IMR-90 (cell line): ENCODE data around the gene BPIFB2. TPM values are rescaled to one million over a fixed set of nuclear protein-coding genes. Genes with fewer than 3 reads are reported as not detected.
A peak's percentile ranks its signal among the peaks of the same experiment; 100 is the strongest.

Experiments
- ATAC-seq: fragments of 200-7000 bp; cut with Tn5 transposase; 2 replicates; pipeline ENCODE4 v1.9.1; 2020; ENCODE audit warnings: low read depth, mild to moderate bottlenecking, moderate library complexity
- Bru-seq: library from RNA; stranded (reverse); fragments of 400-500 nt; gene quantifications from one replicate; lab custom pipeline; 2021; lab: Mats Ljungman, UMichigan
- BruChase-seq, 2 experiments: library from RNA; stranded (reverse); fragments of 400-500 nt; gene quantifications; one replicate each; lab custom pipeline; 2021; lab: Mats Ljungman, UMichigan
- BruUV-seq: library from RNA; stranded (reverse); fragments of 400-500 nt; replicated peaks from 2 replicates; lab custom pipeline; 2021; lab: Mats Ljungman, UMichigan
- CTCF ChIA-PET: fragments of 300-600 bp; formaldehyde crosslinking; extraction: SDS; loops from one replicate; lab custom pipeline; 2021; ENCODE audit warnings: antibody characterized with exemption; lab: Yijun Ruan, JAX
- POLR2A ChIA-PET: fragments of 300-600 bp; sonication (Branson Sonifier 250); formaldehyde crosslinking; loops from one replicate; lab custom pipeline; 2022; ENCODE audit warnings: antibody characterized with exemption; ENCODE audit not compliant: unreplicated experiment; lab: Charles Lee
- DNase-seq: peaks from one replicate; pipeline ENCODE4 v3.0.0; 2013
- H2AFZ ChIP-seq: replicated peaks from 2 replicates; pipeline ENCODE3; 2013; ENCODE audit warnings: low read length, mild to moderate bottlenecking; ENCODE audit not compliant: poor library complexity
- H2AK5ac ChIP-seq: 2 replicates; pipeline ENCODE4 v1.6.1; 2013; ENCODE audit warnings: low read depth, low read length, inconsistent platforms
- H2AK9ac ChIP-seq: replicated peaks from 2 replicates; pipeline ENCODE3; 2013; ENCODE audit warnings: mild to moderate bottlenecking, low read depth, low read length, moderate library complexity; ENCODE audit not compliant: poor library complexity
- H2BK120ac ChIP-seq: 2 replicates; pipeline ENCODE4 v1.6.1; 2013; ENCODE audit warnings: low read depth, low read length, inconsistent platforms
- H2BK15ac ChIP-seq: 3 replicates; pipeline ENCODE4 v1.6.1; 2013; ENCODE audit warnings: low read depth, low read length, inconsistent platforms
- H2BK20ac ChIP-seq: 2 replicates; pipeline ENCODE4 v1.6.1; 2013; ENCODE audit warnings: low read depth, mild to moderate bottlenecking, inconsistent platforms, low read length, moderate library complexity
- H2BK5ac ChIP-seq: 2 replicates; pipeline ENCODE4 v1.6.1; 2013; ENCODE audit warnings: mild to moderate bottlenecking, low read depth, low read length, inconsistent platforms; ENCODE audit not compliant: poor library complexity, severe bottlenecking
- H3K14ac ChIP-seq: replicated peaks from 2 replicates; pipeline ENCODE4 v1.6.1; 2013; ENCODE audit warnings: low read depth, low read length, inconsistent platforms
- H3K18ac ChIP-seq: 2 replicates; pipeline ENCODE4 v1.6.1; 2013; ENCODE audit warnings: low read depth, low read length, control low read depth
- H3K23ac ChIP-seq: 2 replicates; pipeline ENCODE4 v1.6.1; 2013; ENCODE audit warnings: low read depth, low read length, inconsistent platforms
- H3K27ac ChIP-seq: 2 replicates; pipeline ENCODE4 v1.5.1; 2013; ENCODE audit warnings: mild to moderate bottlenecking, control low read depth, low read length; ENCODE audit not compliant: insufficient read depth
- H3K27me3 ChIP-seq: 2 replicates; pipeline ENCODE4 v1.6.1; 2013; ENCODE audit warnings: low read length; ENCODE audit not compliant: control insufficient read depth, insufficient read depth
- H3K36me3 ChIP-seq: 2 replicates; pipeline ENCODE4 v1.6.1; 2013; ENCODE audit warnings: low read length, mixed read lengths; ENCODE audit not compliant: control insufficient read depth, insufficient read depth
- H3K4ac ChIP-seq: 2 replicates; pipeline ENCODE4 v1.6.1; 2013; ENCODE audit warnings: low read depth, low read length, inconsistent platforms
- H3K4me1 ChIP-seq: 2 replicates; pipeline ENCODE4 v1.6.1; 2013; ENCODE audit warnings: low read length, mixed read lengths; ENCODE audit not compliant: control insufficient read depth, insufficient read depth
- H3K4me2 ChIP-seq: 2 replicates; pipeline ENCODE4 v1.6.1; 2013; ENCODE audit warnings: low read depth, mild to moderate bottlenecking, control low read depth, low read length, moderate library complexity
- H3K4me3 ChIP-seq: 2 replicates; pipeline ENCODE4 v1.5.1; 2013; ENCODE audit warnings: low read depth, mild to moderate bottlenecking, control low read depth, low read length, moderate library complexity; ENCODE audit not compliant: insufficient read depth
- H3K56ac ChIP-seq: 2 replicates; pipeline ENCODE4 v1.6.1; 2013; ENCODE audit warnings: low read length, inconsistent platforms; ENCODE audit not compliant: insufficient read depth; ENCODE audit errors: extremely low read depth
- H3K79me1 ChIP-seq, 2 experiments: 2 replicates each; pipeline ENCODE4 v1.6.1; 2013; ENCODE audit warnings: low read length in 2 of 2, inconsistent platforms in 1 of 2, low read depth in 1 of 2
- H3K9ac ChIP-seq: 2 replicates; pipeline ENCODE4 v1.6.1; 2013; ENCODE audit warnings: low read depth, low read length, control low read depth
- H3K9me1 ChIP-seq: 2 replicates; pipeline ENCODE4 v1.6.1; 2013; ENCODE audit warnings: low read length, inconsistent platforms; ENCODE audit not compliant: insufficient read depth
- H3K9me3 ChIP-seq: 2 replicates; pipeline ENCODE4 v1.6.1; 2013; ENCODE audit warnings: low read length; ENCODE audit not compliant: control insufficient read depth, insufficient read depth
- H4K20me1 ChIP-seq: 2 replicates; pipeline ENCODE4 v1.6.1; 2013; ENCODE audit warnings: low read length, inconsistent platforms; ENCODE audit not compliant: insufficient read depth
- H4K5ac ChIP-seq: 2 replicates; pipeline ENCODE4 v1.6.1; 2013; ENCODE audit warnings: mild to moderate bottlenecking, low read depth, low read length, control low read depth
- H4K8ac ChIP-seq, 2 experiments: 2 replicates each; pipeline ENCODE4 v1.6.1; 2013; ENCODE audit warnings: low read depth in 2 of 2, low read length in 2 of 2, control low read depth in 1 of 2, inconsistent platforms in 1 of 2
- H4K91ac ChIP-seq: 2 replicates; pipeline ENCODE4 v1.6.1; 2013; ENCODE audit warnings: low read depth, low read length, inconsistent platforms; ENCODE audit not compliant: insufficient read depth
- CEBPB ChIP-seq: IDR thresholded peaks from 2 replicates; pipeline ENCODE4 v1.6.1; 2012; ENCODE audit warnings: low read depth, low read length, improper control_type of control experiment
- CHD1 ChIP-seq: IDR thresholded peaks from 2 replicates; pipeline ENCODE4 v1.6.1; 2012; ENCODE audit warnings: low read depth, low read length, improper control_type of control experiment
- ELK1 ChIP-seq: fragments of 150-350 bp; IDR thresholded peaks from 2 replicates; pipeline ENCODE4 v1.6.1; 2016; ENCODE audit warnings: low read depth, mild to moderate bottlenecking, low read length, moderate library complexity, borderline replicate concordance
- MAFK ChIP-seq: IDR thresholded peaks from 2 replicates; pipeline ENCODE4 v1.6.1; 2012; ENCODE audit warnings: low read depth, low read length, improper control_type of control experiment
- MAZ ChIP-seq: IDR thresholded peaks from 2 replicates; pipeline ENCODE4 v1.6.1; 2012; ENCODE audit warnings: low read depth, mild to moderate bottlenecking, low read length, improper control_type of control experiment, moderate library complexity, borderline replicate concordance
- MXI1 ChIP-seq: IDR thresholded peaks from 2 replicates; pipeline ENCODE4 v1.6.1; 2012; ENCODE audit warnings: low read depth, mild to moderate bottlenecking, low read length, moderate library complexity, borderline replicate concordance
- NFE2L2 ChIP-seq: fragments of 150-350 bp; IDR thresholded peaks from 2 replicates; pipeline ENCODE4 v1.6.1; 2016; ENCODE audit warnings: low read depth, mild to moderate bottlenecking, low read length
- POLR2A ChIP-seq: IDR thresholded peaks from 2 replicates; pipeline ENCODE4 v1.6.1; 2012; ENCODE audit warnings: mild to moderate bottlenecking, low read depth, low read length
- RAD21 ChIP-seq: IDR thresholded peaks from 2 replicates; pipeline ENCODE4 v1.6.1; 2012; ENCODE audit warnings: low read length, improper control_type of control experiment
- WGBS, 2 experiments: methylation state at CpG; one replicate each; pipeline versions ENCODE4 v1.1.5 to v1.1.7; 2013; ENCODE audit warnings: missing lambda C conversion rate in 2 of 2; ENCODE audit not compliant: insufficient read length in 1 of 2; ENCODE audit errors: extremely low coverage in 2 of 2; 5-methylcytosine and 5-hydroxymethylcytosine counted together
- dilution Hi-C: fragments of 300-500 bp; cut with HindIII; formaldehyde crosslinking; loops from one replicate; pipeline ENCODE4 v1.14.3; 2018; ENCODE audit warnings: low sequenced_read_pairs; ENCODE audit not compliant: unreplicated experiment
- in situ Hi-C: fragments of 300-500 bp; cut with MboI; formaldehyde crosslinking; loops from 3 replicates; pipeline ENCODE4 v1.14.3; 2019; ENCODE audit warnings: low sequenced_read_pairs, inconsistent platforms, mixed read lengths
- intact Hi-C: fragments of 100-400 bp; cut with micrococcal nuclease; formaldehyde crosslinking; loops from 2 replicates; pipeline ENCODE4 v1.10.0; 2022
- long read RNA-seq: library from polyadenylated mRNA; unstranded; transcript quantifications from one replicate; pipeline ENCODE4 v2.0.0, GENCODE V29; 2021; ENCODE audit not compliant: unreplicated experiment
- polyA plus RNA-seq, 3 experiments: library from polyadenylated mRNA; depleted of rRNA; stranded (reverse); fragments of >200 nt; gene quantifications; 2 replicates each; pipeline ENCODE4 v1.2.3, GENCODE V29; 2012; ENCODE audit warnings: low replicate concordance in 1 of 3
- total RNA-seq: library from RNA; depleted of rRNA; stranded (reverse); fragments of >200 nt; gene quantifications from 2 replicates; pipeline ENCODE4 v1.2.3, GENCODE V29; 2012; rRNA removed

The BPIFB2 gene
- total RNA-seq: not detected in 2 replicates
- polyA plus RNA-seq (2012; rRNA removed): not detected in 2 replicates
- not detected in 2 replicates for polyA plus RNA-seq (2012; cell fraction: cytosol; rRNA removed)
- polyA plus RNA-seq (2012; cell fraction: nucleus; rRNA removed; ENCODE audit: low replicate concordance): not detected in 2 replicates
- not detected for Bru-seq, nascent RNA
- not detected for BruChase-seq, experiment 1, labeled RNA remaining after a 6-hour chase
- BruChase-seq, experiment 2, labeled RNA remaining after a 2-hour chase: not detected
- long read RNA-seq: 0 reads

- Histone ChIP-seq H3K27me3 (peaks cover 3% of the 10 kb centered on the region), H2AK5ac (no peak within 1 kb of the TSS), H3K27ac (no peak within 1 kb of the TSS), H3K56ac (no peak within 1 kb of the TSS), H3K79me1 (no peaks in the 10 kb centered on the region), H3K4me2 (no peak within 1 kb of the TSS), H3K36me3 (no peaks in the 10 kb centered on the region), H3K14ac (no peak within 1 kb of the TSS), H4K5ac (no peak within 1 kb of the TSS), H4K8ac (no peak within 1 kb of the TSS), H3K18ac (no peak within 1 kb of the TSS), H2BK15ac (no peak within 1 kb of the TSS), H2AFZ (no peak within 1 kb of the TSS), H2AK9ac (peak within 1 kb of the TSS; percentile 16), H3K9me3 (no peaks in the 10 kb centered on the region), H3K9ac (no peak within 1 kb of the TSS), H2BK5ac (no peak within 1 kb of the TSS), H3K23ac (no peak within 1 kb of the TSS), H3K9me1 (no peaks in the 10 kb centered on the region), H4K91ac (no peak within 1 kb of the TSS), H3K4me3 (no peak within 1 kb of the TSS), H3K4ac (no peak within 1 kb of the TSS), H2BK120ac (no peak within 1 kb of the TSS), H4K20me1 (no peaks in the 10 kb centered on the region; the same call in 1 of the 2 replicates), H2BK20ac (no peak within 1 kb of the TSS), H3K4me1 (no peaks in the 10 kb centered on the region)
- DNase-seq: no peak
- no TSS peak for BruUV-seq
- dilution Hi-C loops: no loop called here
- CTCF ChIA-PET: interaction anchor here (0.5 kb wide), 1 partner anchor 164 kb away, joined by 9 read pairs; no protein-coding TSS in a partner anchor
- TF ChIP-seq CHD1: no peak
- no peak for TF ChIP-seq CEBPB
- no peak for TF ChIP-seq MAZ
- no peak for TF ChIP-seq MXI1
- TF ChIP-seq ELK1: no peak
- TF ChIP-seq POLR2A: no peak
- TF ChIP-seq MAFK: no peak
- no peak for TF ChIP-seq RAD21
- no peak for TF ChIP-seq NFE2L2
- in situ Hi-C loops: no loop called here
- no peak for ATAC-seq
- intact Hi-C loops: no loop called here
- POLR2A ChIA-PET: interaction anchor here (0.6 kb wide), 1 partner anchor 1397 kb away, joined by 22 read pairs; no protein-coding TSS in a partner anchor
- 61% methylated on average over 5 of the region's 11 CpGs; no CpG with 5 or more reads in 1 of the 2 experiments for WGBS, 2 experiments
Measured at GRCh38 chr20:33007376-33008335, at the start of gene BPIFB2. TSS of gene BPIFB2 (plus strand) at chr20:33007704. CDS start at chr20:33008575, 871 bp downstream.
